ENCODE data around the gene CNDP1.

CNDP1 gene

GRCh38 chr18:74595431-74595830 is 61.1 kb downstream of the CNDP1 start:
- TF ChIP-seq POLR2AphosphoS5 (IDR thresholded peaks at IDR 0.05; ENCODE audit: low read depth, low read length) (no peak), SIN3A (IDR thresholded peaks at IDR 0.05; ENCODE audit: borderline replicate concordance, insufficient read depth, low read length) (no peak), FOXP2 (optimal IDR thresholded peaks at IDR 0.05; ENCODE audit: borderline replicate concordance, extremely low read depth, extremely low read length, insufficient read depth) (no peak), REST (IDR thresholded peaks at IDR 0.05; ENCODE audit: insufficient read depth in 1 of 2, low read depth in 2 of 2, low read length in 2 of 2) (no peak), TAF1 (IDR thresholded peaks at IDR 0.05; ENCODE audit: borderline replicate concordance, insufficient read depth, low read length) (no peak)

- TF ChIP-seq POLR2AphosphoS5 (IDR thresholded peaks at IDR 0.05; ENCODE audit: low read depth, low read length) (no peak; the same call in 1 of the 2 replicates), FOXP2 (optimal IDR thresholded peaks at IDR 0.05; ENCODE audit: borderline replicate concordance, extremely low read depth, extremely low read length, insufficient read depth) (no peak), REST (IDR thresholded peaks at IDR 0.05; ENCODE audit: insufficient read depth in 1 of 2, low read depth in 2 of 2, low read length in 2 of 2) (0 out of 4 replicates have a peak, but pooled peaks of 1 of the 2 experiments have one; percentile 4)
Measured at GRCh38 chr18:74597034-74597661, 62.8 kb downstream of the CNDP1 start.

GRCh38 chr18:74597662-74598349 is 63.5 kb downstream of the CNDP1 start, which contains the start of gene ZNF407:
ZNF407 (plus strand) TSS chr18:74597870; CDS start chr18:74631020, 33,150 bp downstream.
- no peak for TF ChIP-seq REST (IDR thresholded peaks at IDR 0.05; ENCODE audit: insufficient read depth in 1 of 2, low read depth in 2 of 2, low read length in 2 of 2)
- TF ChIP-seq FOXP2 (optimal IDR thresholded peaks at IDR 0.05; ENCODE audit: borderline replicate concordance, extremely low read depth, extremely low read length, insufficient read depth): peak; percentile 28
- TF ChIP-seq POLR2AphosphoS5 (IDR thresholded peaks at IDR 0.05; ENCODE audit: low read depth, low read length): peak; percentile 71; the same call in 1 of the 2 replicates
- peak; percentile 32; the same call in 1 of the 2 replicates for TF ChIP-seq SIN3A (IDR thresholded peaks at IDR 0.05; ENCODE audit: borderline replicate concordance, insufficient read depth, low read length)
- TF ChIP-seq TAF1 (IDR thresholded peaks at IDR 0.05; ENCODE audit: borderline replicate concordance, insufficient read depth, low read length): peak; percentile 67; the same call in 1 of the 2 replicates

- TF ChIP-seq REST (IDR thresholded peaks at IDR 0.05; ENCODE audit: insufficient read depth in 1 of 2, low read depth in 2 of 2, low read length in 2 of 2) (no peak), FOXP2 (optimal IDR thresholded peaks at IDR 0.05; ENCODE audit: borderline replicate concordance, extremely low read depth, extremely low read length, insufficient read depth) (no peak), SIN3A (IDR thresholded peaks at IDR 0.05; ENCODE audit: borderline replicate concordance, insufficient read depth, low read length) (no peak), POLR2AphosphoS5 (IDR thresholded peaks at IDR 0.05; ENCODE audit: low read depth, low read length) (no peak), TAF1 (IDR thresholded peaks at IDR 0.05; ENCODE audit: borderline replicate concordance, insufficient read depth, low read length) (no peak)
Measured at GRCh38 chr18:74598350-74599001, 64.2 kb downstream of the CNDP1 start.

Data from PFSK-1 (cell line).